CD14-positive monocyte (primary cell): ENCODE measurements around the gene OR2AJ1. TPM values are rescaled to one million over a fixed set of nuclear protein-coding genes. Genes with fewer than 3 reads are reported as not detected.

Experiments used
- DNase-seq, 3 donors: peaks; one replicate each; pipeline ENCODE4 v3.0.0-alpha.2; 2011 to 2022
- H2AFZ ChIP-seq: 2 replicates; pipeline ENCODE4 v1.6.0; 2012; ENCODE audit warnings: mild to moderate bottlenecking, low read depth, low read length, inconsistent platforms; ENCODE audit not compliant: insufficient read depth, poor library complexity, severe bottlenecking
- H3K27ac ChIP-seq, 2 donors: 1 replicate in 1 of 2; 2 replicates in 1 of 2; pipeline ENCODE4 v1.5.1; 2012 to 2013; ENCODE audit warnings: low read length in 2 of 2, control low read depth in 1 of 2, inconsistent platforms in 1 of 2, low read depth in 1 of 2, mild to moderate bottlenecking in 1 of 2
- H3K27me3 ChIP-seq, 2 donors: one replicate each; pipeline versions ENCODE4 v1.6.0 to v1.6.1; 2011 to 2013; ENCODE audit warnings: low read length in 2 of 2; ENCODE audit not compliant: control insufficient read depth in 2 of 2, insufficient read depth in 2 of 2
- H3K36me3 ChIP-seq, 2 donors: replicated peaks in 1 of 2; 1 replicate in 1 of 2; 2 replicates in 1 of 2; pipeline versions ENCODE4 v1.5.1 to v1.6.1; 2012 to 2013; ENCODE audit warnings: low read length in 2 of 2, control low read depth in 1 of 2, inconsistent platforms in 1 of 2, mild to moderate bottlenecking in 1 of 2; ENCODE audit not compliant: insufficient read depth in 2 of 2, control insufficient read depth in 1 of 2
- H3K4me1 ChIP-seq, 2 donors: 1 replicate in 1 of 2; 2 replicates in 1 of 2; pipeline versions ENCODE4 v1.5.1 to v1.6.1; 2012 to 2013; ENCODE audit warnings: low read length in 2 of 2, control low read depth in 1 of 2, inconsistent platforms in 1 of 2, mild to moderate bottlenecking in 1 of 2, moderate library complexity in 1 of 2; ENCODE audit not compliant: insufficient read depth in 2 of 2, control insufficient read depth in 1 of 2
- H3K4me2 ChIP-seq: replicated peaks from 2 replicates; pipeline ENCODE3; 2012; ENCODE audit warnings: low read length, moderate library complexity, mild to moderate bottlenecking; ENCODE audit not compliant: poor library complexity, severe bottlenecking; ENCODE audit errors: extremely low read depth
- H3K4me3 ChIP-seq, 3 experiments: fragments of 200-600 bp in 1 of 3; sonication (generic) in 1 of 3; replicated peaks in 1 of 3; 1 replicate in 2 of 3; 2 replicates in 1 of 3; pipeline ENCODE4 v1.5.1; 2011 to 2013; ENCODE audit warnings: low read length in 3 of 3, mild to moderate bottlenecking in 3 of 3, control low read depth in 2 of 3, low read depth in 2 of 3, inconsistent platforms in 1 of 3, moderate library complexity in 1 of 3
- H3K79me2 ChIP-seq: 2 replicates; pipeline ENCODE4 v1.6.0; 2012; ENCODE audit warnings: mild to moderate bottlenecking, control low read depth, inconsistent platforms, low read length, moderate library complexity; ENCODE audit not compliant: insufficient read depth
- H3K9ac ChIP-seq: 2 replicates; pipeline ENCODE4 v1.6.0; 2017; ENCODE audit warnings: low read length, mild to moderate bottlenecking; ENCODE audit not compliant: insufficient read depth, poor library complexity, severe bottlenecking
- H3K9me3 ChIP-seq, 2 donors: replicated peaks in 1 of 2; 1 replicate in 1 of 2; 2 replicates in 1 of 2; pipeline versions ENCODE4 v1.5.1 to v1.6.1; 2012 to 2013; ENCODE audit warnings: low read length in 2 of 2, control low read depth in 1 of 2; ENCODE audit not compliant: control insufficient read depth in 1 of 2, insufficient read depth in 1 of 2
- H4K20me1 ChIP-seq: 2 replicates; pipeline ENCODE4 v1.6.0; 2012; ENCODE audit warnings: mild to moderate bottlenecking, low read length, control low read depth, moderate library complexity; ENCODE audit not compliant: insufficient read depth
- H3K27ac Mint-ChIP-seq, 7 donors: one replicate each; pipeline ENCODE4 v1.8.0; 2020; ENCODE audit warnings: mild to moderate bottlenecking in 7 of 7, mixed read lengths in 7 of 7, moderate library complexity in 6 of 7, inconsistent platforms in 2 of 7
- H3K27me3 Mint-ChIP-seq, 3 donors: one replicate each; pipeline ENCODE4 v1.8.0; 2021 to 2022; ENCODE audit warnings: low read depth in 3 of 3, mild to moderate bottlenecking in 3 of 3, mixed read lengths in 3 of 3, moderate library complexity in 3 of 3, inconsistent platforms in 1 of 3
- H3K36me3 Mint-ChIP-seq, 2 donors: one replicate each; pipeline ENCODE4 v1.8.0; 2020; ENCODE audit warnings: mixed read lengths in 2 of 2, inconsistent platforms in 1 of 2, mild to moderate bottlenecking in 1 of 2
- H3K4me1 Mint-ChIP-seq: one replicate; pipeline ENCODE4 v1.8.0; 2020; ENCODE audit warnings: mild to moderate bottlenecking, mixed read lengths
- H3K4me3 Mint-ChIP-seq, 2 donors: one replicate each; pipeline ENCODE4 v1.8.0; 2020; ENCODE audit warnings: mild to moderate bottlenecking in 2 of 2, mixed read lengths in 2 of 2, moderate library complexity in 1 of 2
- H3K9me3 Mint-ChIP-seq, 7 donors: one replicate each; pipeline ENCODE4 v1.8.0; 2020 to 2022; ENCODE audit warnings: mixed read lengths in 7 of 7, mild to moderate bottlenecking in 6 of 7, moderate library complexity in 6 of 7, inconsistent platforms in 2 of 7
- CTCF ChIP-seq: fragments of 200-600 bp; IDR thresholded peaks from one replicate; pipeline ENCODE4 v1.8.0; 2022; ENCODE audit warnings: antibody characterized with exemption, mild to moderate bottlenecking
- WGBS: methylation state at CpG from one replicate; pipeline ENCODE4 v1.1.5; 2013; ENCODE audit warnings: missing lambda C conversion rate; ENCODE audit not compliant: insufficient coverage; 5-methylcytosine and 5-hydroxymethylcytosine counted together
- intact Hi-C, 2 donors: fragments of 100-400 bp; cut with micrococcal nuclease; formaldehyde crosslinking; loops; one replicate each; pipeline versions ENCODE4 v1.15.0 to v1.15.1; 2023
- polyA plus RNA-seq, 3 donors: library from polyadenylated mRNA; depleted of rRNA in 1 of 3; unstranded in 2 of 3; stranded (reverse) in 1 of 3; fragments of 300-500 nt in 2 of 3; fragments of >200 nt in 1 of 3; fragmentation: Illumina TruSeq in 2 of 3; gene quantifications; 1 replicate in 2 of 3; 2 replicates in 1 of 3; pipeline ENCODE4 v1.2.3, GENCODE V29; 2012 to 2021

The OR2AJ1 gene
- polyA plus RNA-seq, 3 donors: not detected

- Mint-ChIP-seq H3K4me3 (no peak overlapping the region), H3K9me3 (peaks cover 0 to 28% (median 0%) of the 10 kb centered on the region in 7 donors), H3K36me3 (peaks cover 0 to 2% of the 10 kb centered on the region in 2 donors), H3K4me1 (no peaks in the 10 kb centered on the region), H3K27me3 (peaks cover 0 to 2% (median 0%) of the 10 kb centered on the region in 3 donors), H3K27ac (no peak overlapping the region)
- H3K27ac ChIP-seq: no peak overlapping the region
- no peak overlapping the region for H3K9ac ChIP-seq
- peaks cover 0 to 23% of the 10 kb centered on the region in 2 donors for H3K9me3 ChIP-seq
- DNase-seq: no peak
- no peaks in the 10 kb centered on the region for H3K27me3 ChIP-seq
- WGBS: 85% methylated on average over 14 of the region's 14 CpGs
- no peaks in the 10 kb centered on the region for H3K79me2 ChIP-seq
- H3K4me3 ChIP-seq: no peak overlapping the region
- no peak overlapping the region for H2AFZ ChIP-seq
- intact Hi-C loops: no loop called here
- no peak for TF ChIP-seq CTCF
- no peak overlapping the region for H3K4me2 ChIP-seq
- H3K36me3 ChIP-seq: no peaks in the 10 kb centered on the region
- H3K4me1 ChIP-seq: no peaks in the 10 kb centered on the region
- no peaks in the 10 kb centered on the region for H4K20me1 ChIP-seq
Observed at GRCh38 chr1:247895976-247896375, 28.7 kb upstream of the OR2AJ1 start.

GRCh38 chr1:247904122-247904521 is 20.6 kb upstream of the OR2AJ1 start:
- no peak for DNase-seq
- Histone ChIP-seq H3K9me3 (no peaks in the 10 kb centered on the region), H3K4me2 (no peak overlapping the region), H3K27me3 (no peaks in the 10 kb centered on the region), H3K27ac (no peak overlapping the region), H3K36me3 (no peaks in the 10 kb centered on the region), H3K4me1 (peaks cover 0 to 4% of the 10 kb centered on the region in 2 donors), H3K4me3 (no peak overlapping the region), H2AFZ (no peak overlapping the region), H3K9ac (no peak overlapping the region), H3K79me2 (no peaks in the 10 kb centered on the region), H4K20me1 (no peaks in the 10 kb centered on the region)
- Mint-ChIP-seq H3K4me1 (peaks cover 27% of the 10 kb centered on the region), H3K27me3 (peaks cover 0 to 3% (median 2%) of the 10 kb centered on the region in 3 donors), H3K4me3 (no peak overlapping the region), H3K9me3 (peaks cover 3 to 27% (median 8%) of the 10 kb centered on the region in 7 donors), H3K27ac (no peak overlapping the region), H3K36me3 (no peaks in the 10 kb centered on the region)
- no peak for TF ChIP-seq CTCF
- 90% methylated on average over 2 of the region's 6 CpGs for WGBS
- intact Hi-C loops: no loop called here
